Fibroblast of villous mesenchyme (primary cell): ENCODE data around the gene YPEL4. TPM values are rescaled to one million over a fixed set of nuclear protein-coding genes. Genes with fewer than 3 reads are reported as not detected.

Experiments
- DNase-seq: peaks from one replicate; pipeline ENCODE4 v3.0.0-alpha.2; 2010; ENCODE audit warnings: low read depth
- H3K4me3 ChIP-seq: 2 replicates; pipeline ENCODE4 v1.5.1; 2011; ENCODE audit warnings: low read depth, mild to moderate bottlenecking, low read length
- total RNA-seq: library from RNA; depleted of rRNA; stranded (reverse); fragments of >200 nt; gene quantifications from 2 replicates; pipeline ENCODE4 v1.2.3, GENCODE V29; 2012
- TF ChIP-seq, protein P1 (sequence below): IDR thresholded peaks from 2 replicates; pipeline ENCODE4 v1.5.1; 2012; ENCODE audit warnings: low read depth, mild to moderate bottlenecking, low read length; ENCODE audit not compliant: insufficient read depth

YPEL4 gene
- total RNA-seq, 1 donor: 0.43 TPM

DNA sequence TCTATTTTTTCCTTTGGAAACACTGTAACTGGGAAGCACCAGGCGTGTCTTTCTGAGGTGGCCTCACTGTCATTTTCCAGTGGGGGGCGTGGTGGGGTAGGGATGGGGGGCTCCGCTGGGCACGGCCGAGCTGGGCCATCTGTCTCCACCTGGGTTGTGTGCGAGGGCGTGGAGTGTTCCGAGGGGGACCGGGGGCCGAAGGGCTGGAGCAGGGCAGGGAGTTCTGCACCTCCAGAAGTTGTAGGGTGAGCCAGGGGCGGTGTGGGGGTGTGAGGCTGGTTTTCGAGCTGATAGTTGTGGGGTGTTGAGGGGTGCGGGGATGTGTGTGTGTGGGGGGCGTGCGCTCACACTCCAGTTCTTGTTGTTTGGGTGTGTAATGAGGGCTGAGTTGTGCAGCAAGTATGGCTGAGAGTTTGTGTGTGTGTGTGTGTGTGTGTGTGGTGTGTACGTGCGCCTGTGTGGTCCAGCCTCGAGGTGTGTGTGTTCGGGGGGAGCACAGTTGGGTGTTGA is 10.8 kb downstream of the YPEL4 start:
- TF ChIP-seq, protein P1, sequence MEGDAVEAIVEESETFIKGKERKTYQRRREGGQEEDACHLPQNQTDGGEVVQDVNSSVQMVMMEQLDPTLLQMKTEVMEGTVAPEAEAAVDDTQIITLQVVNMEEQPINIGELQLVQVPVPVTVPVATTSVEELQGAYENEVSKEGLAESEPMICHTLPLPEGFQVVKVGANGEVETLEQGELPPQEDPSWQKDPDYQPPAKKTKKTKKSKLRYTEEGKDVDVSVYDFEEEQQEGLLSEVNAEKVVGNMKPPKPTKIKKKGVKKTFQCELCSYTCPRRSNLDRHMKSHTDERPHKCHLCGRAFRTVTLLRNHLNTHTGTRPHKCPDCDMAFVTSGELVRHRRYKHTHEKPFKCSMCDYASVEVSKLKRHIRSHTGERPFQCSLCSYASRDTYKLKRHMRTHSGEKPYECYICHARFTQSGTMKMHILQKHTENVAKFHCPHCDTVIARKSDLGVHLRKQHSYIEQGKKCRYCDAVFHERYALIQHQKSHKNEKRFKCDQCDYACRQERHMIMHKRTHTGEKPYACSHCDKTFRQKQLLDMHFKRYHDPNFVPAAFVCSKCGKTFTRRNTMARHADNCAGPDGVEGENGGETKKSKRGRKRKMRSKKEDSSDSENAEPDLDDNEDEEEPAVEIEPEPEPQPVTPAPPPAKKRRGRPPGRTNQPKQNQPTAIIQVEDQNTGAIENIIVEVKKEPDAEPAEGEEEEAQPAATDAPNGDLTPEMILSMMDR: no peak
- DNase-seq: no peak
- H3K4me3 ChIP-seq: peak overlapping the region; percentile 99

DNA sequence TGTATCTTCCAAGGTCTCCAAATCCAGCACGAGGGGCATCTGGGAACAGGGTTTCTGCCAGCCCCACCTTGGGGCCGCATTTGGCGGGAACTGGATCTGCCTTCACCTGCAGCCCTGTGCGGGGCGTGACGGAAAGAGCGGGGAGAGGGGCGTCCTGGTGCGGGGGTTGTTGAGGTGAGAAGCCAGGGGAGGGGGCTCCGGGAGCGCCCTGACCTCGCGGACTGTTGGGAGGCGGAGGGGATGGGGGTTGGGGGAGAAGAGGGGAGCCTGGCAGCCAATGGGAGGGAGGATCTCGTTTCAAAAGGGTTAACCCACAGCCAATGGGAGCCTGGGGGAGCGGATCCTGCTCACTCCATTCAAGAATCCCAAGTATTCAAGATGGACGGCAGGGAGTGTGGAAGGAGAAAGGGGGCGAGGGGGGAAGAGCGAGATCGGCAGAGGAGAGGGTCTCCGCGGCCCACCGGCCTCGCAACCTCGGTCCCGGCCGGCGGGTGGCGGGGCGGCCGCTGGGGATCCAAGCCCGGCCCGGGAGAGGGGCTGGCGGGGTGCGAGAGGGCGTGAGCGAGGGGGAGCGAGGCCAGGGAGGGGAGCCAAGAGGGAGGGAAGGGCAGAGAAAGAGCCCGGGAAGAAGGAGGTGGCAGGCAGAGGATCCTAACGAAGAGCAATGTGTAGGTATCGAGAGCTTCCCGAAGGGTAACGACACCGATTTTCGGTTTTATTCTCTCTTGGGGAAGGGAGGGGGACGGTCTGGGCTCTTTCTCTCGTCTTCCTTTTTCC is 11.5 kb downstream of the YPEL4 start:
- peak overlapping the region; percentile 99 for H3K4me3 ChIP-seq
- TF ChIP-seq, protein P1: no peak
- peak; percentile 84 for DNase-seq

DNA sequence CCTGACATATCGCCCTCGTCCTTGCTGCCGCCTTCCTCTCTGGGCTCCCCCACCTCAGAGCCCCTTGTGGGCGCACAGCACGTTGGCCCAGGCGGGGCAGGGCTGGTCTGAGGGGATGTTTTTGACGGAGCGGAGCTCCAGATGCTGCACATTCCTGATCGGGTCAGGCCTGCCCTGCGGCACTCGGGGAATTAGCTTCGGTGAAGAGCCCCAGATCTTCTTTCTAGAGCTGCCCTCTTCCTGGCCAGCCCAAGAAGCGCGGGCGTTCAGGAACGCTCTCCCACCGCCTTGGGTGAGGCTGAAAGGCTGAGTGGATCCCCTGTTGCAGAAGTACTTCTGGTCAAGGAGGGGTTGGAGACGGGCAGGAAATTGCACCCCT is 12.1 kb downstream of the YPEL4 start:
- peak overlapping the region; percentile 99 for H3K4me3 ChIP-seq
- TF ChIP-seq, protein P1: no peak
- DNase-seq: peak; percentile 21

DNA sequence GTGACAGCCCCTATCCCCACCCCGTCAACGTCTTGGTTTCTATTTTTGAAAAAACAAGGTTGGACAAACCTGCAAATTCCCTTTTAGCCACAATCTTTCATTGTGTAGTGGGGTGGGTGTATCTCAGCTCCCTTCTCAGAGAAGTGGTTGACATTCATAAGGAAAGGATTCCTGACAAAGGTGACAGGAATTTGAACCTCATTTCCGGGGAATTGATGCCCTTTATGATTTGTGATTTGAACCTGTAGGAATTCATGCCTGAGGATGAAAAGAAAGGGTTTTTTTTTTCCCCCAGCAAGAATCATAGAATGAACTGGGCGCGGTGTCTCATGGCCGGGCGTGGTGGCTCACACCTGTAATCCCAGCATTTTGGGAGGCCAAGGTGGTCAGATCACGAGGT is 14.5 kb downstream of the YPEL4 start:
- H3K4me3 ChIP-seq: no peak overlapping the region
- no peak for DNase-seq
- TF ChIP-seq, protein P1: no peak

DNA sequence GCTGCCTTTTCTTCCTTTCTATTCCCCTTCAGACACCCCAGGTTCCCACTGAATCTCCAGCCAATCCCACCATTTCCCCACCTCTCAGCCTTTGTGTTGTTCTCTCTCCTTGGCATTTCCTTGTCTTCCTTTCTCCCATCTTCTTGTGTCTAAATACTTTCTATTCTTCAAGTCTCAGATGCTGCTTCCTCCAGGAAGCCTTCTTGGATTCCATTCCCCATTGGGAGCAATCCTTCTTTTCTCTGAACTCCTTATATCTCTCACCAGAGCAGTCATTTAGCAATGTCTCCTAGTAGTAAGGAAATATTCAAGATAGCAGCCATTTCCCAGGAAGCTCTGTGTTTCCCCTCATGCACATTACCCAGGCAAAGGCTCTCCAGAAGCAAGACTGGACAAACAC is 15.4 kb downstream of the YPEL4 start:
- DNase-seq: no peak
- TF ChIP-seq, protein P1: no peak
- H3K4me3 ChIP-seq: no peak overlapping the region

DNA sequence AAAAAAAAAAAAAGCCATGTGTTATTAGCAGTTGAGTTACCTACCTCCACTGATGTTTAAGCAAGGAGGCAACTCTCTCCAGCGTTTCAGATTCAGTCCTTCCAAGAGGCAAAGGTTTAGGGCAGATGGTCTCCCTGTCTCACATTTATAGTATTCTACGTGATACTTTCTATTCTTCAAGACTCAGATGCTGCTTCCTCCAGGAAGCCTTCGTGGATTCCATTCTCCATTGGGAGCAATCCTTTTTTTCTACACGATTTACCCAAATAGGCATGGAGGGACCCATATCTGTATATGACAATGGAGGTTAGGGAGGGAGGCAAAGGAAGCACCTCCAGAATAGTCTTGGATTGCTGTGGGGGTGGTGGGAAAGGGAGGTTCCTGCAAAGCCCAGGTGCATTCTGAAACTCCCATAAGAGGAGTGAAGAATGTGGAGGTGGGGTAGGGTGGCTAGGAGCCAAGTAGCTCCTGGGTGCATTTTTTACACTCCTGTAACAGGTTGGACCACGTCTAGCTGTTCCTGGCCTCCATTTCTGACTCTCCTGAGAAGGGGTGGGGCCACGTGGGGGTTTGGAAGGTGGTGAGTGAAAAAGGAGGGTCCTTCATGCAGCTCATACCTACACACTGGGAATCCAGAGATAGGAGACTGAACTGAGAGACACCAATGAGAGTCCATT is 16.2 kb downstream of the YPEL4 start:
- H3K4me3 ChIP-seq: no peak overlapping the region
- TF ChIP-seq, protein P1: no peak
- no peak for DNase-seq

DNA sequence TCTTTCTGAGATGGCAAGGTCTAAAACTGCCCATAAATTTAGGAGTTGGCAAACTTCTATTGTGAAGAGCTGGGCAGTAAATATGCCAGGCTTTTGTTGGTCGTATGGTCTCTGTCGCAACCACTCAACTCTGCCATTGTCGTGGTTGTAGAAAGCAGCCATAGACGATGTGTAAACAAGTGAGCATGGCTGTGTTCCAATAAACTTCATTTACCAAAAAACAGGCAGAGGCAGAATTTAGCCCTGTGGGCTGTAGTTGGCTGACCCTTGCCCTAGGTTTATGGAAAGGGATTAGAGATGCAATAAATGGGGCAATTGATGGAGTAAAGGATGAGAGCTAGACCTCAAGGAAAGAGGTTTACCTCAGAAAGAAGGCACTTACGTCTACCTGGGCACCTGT is 17.6 kb downstream of the YPEL4 start:
- DNase-seq: no peak
- TF ChIP-seq, protein P1: no peak
- no peak overlapping the region for H3K4me3 ChIP-seq
